ENCODE measurements around the gene DNAH9.

DNAH9 gene

DNA sequence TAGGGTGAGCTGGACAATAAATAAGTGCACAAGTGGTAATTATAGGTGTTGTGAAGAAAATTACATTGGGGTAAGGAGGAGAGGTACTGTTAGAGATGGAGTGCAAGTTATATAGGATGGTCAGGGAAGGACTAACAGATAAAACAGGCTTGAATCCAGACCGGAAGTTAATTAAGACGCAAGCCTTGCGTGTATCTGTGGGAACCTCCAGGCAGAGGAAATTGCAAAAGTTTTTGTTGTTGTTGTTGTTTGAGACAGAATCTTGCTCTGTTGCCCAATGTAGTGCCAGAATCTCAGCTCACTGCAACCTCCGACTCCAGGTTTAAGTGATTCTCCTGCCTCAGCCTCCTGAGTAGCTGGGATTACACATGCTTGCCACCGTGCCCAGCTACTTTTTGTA lies 401.4 kb downstream of the DNAH9 start:
- H3K27me3 ChIP-seq (ENCODE audit: insufficient read depth, low read length, poor library complexity): no peaks in the 10 kb centered on the region
- no peak for TF ChIP-seq EZH2 (IDR thresholded peaks at IDR 0.05; ENCODE audit: borderline replicate concordance, low read depth, low read length, severe bottlenecking)
- TF ChIP-seq, protein P1, sequence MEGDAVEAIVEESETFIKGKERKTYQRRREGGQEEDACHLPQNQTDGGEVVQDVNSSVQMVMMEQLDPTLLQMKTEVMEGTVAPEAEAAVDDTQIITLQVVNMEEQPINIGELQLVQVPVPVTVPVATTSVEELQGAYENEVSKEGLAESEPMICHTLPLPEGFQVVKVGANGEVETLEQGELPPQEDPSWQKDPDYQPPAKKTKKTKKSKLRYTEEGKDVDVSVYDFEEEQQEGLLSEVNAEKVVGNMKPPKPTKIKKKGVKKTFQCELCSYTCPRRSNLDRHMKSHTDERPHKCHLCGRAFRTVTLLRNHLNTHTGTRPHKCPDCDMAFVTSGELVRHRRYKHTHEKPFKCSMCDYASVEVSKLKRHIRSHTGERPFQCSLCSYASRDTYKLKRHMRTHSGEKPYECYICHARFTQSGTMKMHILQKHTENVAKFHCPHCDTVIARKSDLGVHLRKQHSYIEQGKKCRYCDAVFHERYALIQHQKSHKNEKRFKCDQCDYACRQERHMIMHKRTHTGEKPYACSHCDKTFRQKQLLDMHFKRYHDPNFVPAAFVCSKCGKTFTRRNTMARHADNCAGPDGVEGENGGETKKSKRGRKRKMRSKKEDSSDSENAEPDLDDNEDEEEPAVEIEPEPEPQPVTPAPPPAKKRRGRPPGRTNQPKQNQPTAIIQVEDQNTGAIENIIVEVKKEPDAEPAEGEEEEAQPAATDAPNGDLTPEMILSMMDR (IDR thresholded peaks at IDR 0.05; ENCODE audit: borderline replicate concordance, extremely low read depth, low read length, poor library complexity, severe bottlenecking): no peak
- no peak overlapping the region for H3K4me2 ChIP-seq (ENCODE audit: insufficient read depth, low read length)
- no peaks in the 10 kb centered on the region for H4K20me1 ChIP-seq (ENCODE audit: insufficient read depth, low read length)
- H3K4me1 ChIP-seq (ENCODE audit: insufficient read depth, low read length): peaks cover 21% of the 10 kb centered on the region
- no peak overlapping the region for H3K9ac ChIP-seq (ENCODE audit: low read depth, low read length)
- H3K9me3 ChIP-seq (ENCODE audit: insufficient read depth, low read length, severe bottlenecking): no peaks in the 10 kb centered on the region
- no peak overlapping the region for H3K27ac ChIP-seq (ENCODE audit: low read length)
- no peaks in the 10 kb centered on the region; the same call in 1 of the 2 replicates for H3K36me3 ChIP-seq (ENCODE audit: insufficient read depth, low read length)
- DNase-seq (no peak), ATAC-seq (ENCODE audit: insufficient read depth, low read depth) (no peak)
- peaks cover 19% of the 10 kb centered on the region for H3K79me2 ChIP-seq (ENCODE audit: insufficient read depth, low read length)
- H2AFZ ChIP-seq (ENCODE audit: low read depth, low read length): no peak overlapping the region
- no peak overlapping the region for H3K4me3 ChIP-seq (ENCODE audit: low read depth in 1 of 2, low read length in 2 of 2)

DNA sequence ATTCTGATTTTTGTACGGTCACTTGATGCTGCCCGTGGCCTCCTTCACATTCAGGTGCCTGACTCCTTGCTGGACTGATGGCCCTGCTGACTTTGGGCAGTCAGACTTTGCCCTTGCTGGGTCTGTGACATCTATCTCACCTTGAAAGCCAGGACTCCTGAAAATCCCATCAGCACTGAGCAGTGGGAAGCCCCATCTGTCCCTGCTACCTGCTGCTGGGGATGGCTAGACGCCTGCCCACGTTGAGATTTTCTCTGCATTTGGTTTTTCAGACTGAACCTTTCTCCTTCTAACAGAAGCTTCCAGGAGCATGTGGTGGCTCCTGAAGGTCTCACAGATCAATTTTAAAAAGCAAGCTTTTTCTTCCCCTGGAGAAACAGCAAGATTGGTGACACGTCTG lies 409.2 kb downstream of the DNAH9 start:
- DNase-seq (no peak), ATAC-seq (ENCODE audit: insufficient read depth, low read depth) (no peak)
- no peaks in the 10 kb centered on the region for H4K20me1 ChIP-seq (ENCODE audit: insufficient read depth, low read length)
- H3K9me3 ChIP-seq (ENCODE audit: insufficient read depth, low read length, severe bottlenecking): no peaks in the 10 kb centered on the region
- no peaks in the 10 kb centered on the region for H3K4me1 ChIP-seq (ENCODE audit: insufficient read depth, low read length)
- no peak for TF ChIP-seq EZH2 (IDR thresholded peaks at IDR 0.05; ENCODE audit: borderline replicate concordance, low read depth, low read length, severe bottlenecking)
- TF ChIP-seq, protein P1 (IDR thresholded peaks at IDR 0.05; ENCODE audit: borderline replicate concordance, extremely low read depth, low read length, poor library complexity, severe bottlenecking): no peak
- no peak overlapping the region for H2AFZ ChIP-seq (ENCODE audit: low read depth, low read length)
- H3K79me2 ChIP-seq (ENCODE audit: insufficient read depth, low read length): no peaks in the 10 kb centered on the region
- no peak overlapping the region for H3K9ac ChIP-seq (ENCODE audit: low read depth, low read length)
- H3K27me3 ChIP-seq (ENCODE audit: insufficient read depth, low read length, poor library complexity): peaks cover 10% of the 10 kb centered on the region
- no peak overlapping the region for H3K4me2 ChIP-seq (ENCODE audit: insufficient read depth, low read length)
- no peak overlapping the region for H3K4me3 ChIP-seq (ENCODE audit: low read depth in 1 of 2, low read length in 2 of 2)
- H3K36me3 ChIP-seq (ENCODE audit: insufficient read depth, low read length): no peaks in the 10 kb centered on the region
- no peak overlapping the region for H3K27ac ChIP-seq (ENCODE audit: low read length)

Measured in DND-41 (cell line).